Measurements from ENCODE around the gene TMEM135. TPM values are rescaled to one million over a fixed set of nuclear protein-coding genes. Genes with fewer than 3 reads are reported as not detected.

The TMEM135 gene
- total RNA-seq, 1 donor = 35.8 TPM

- no peak overlapping the region for H3K4me2 ChIP-seq (ENCODE audit: insufficient read depth, low read length)
- H3K4me1 ChIP-seq (ENCODE audit: insufficient read depth, low read length) = no peaks in the 10 kb centered on the region
- DNase-seq (ENCODE audit: insufficient read length, low spot score, missing footprints) = no peak
- no peaks in the 10 kb centered on the region for H3K27me3 ChIP-seq (ENCODE audit: insufficient read depth, low read length)
- no peaks in the 10 kb centered on the region for H3K79me2 ChIP-seq (ENCODE audit: insufficient read depth, low read length)
- H2AFZ ChIP-seq (ENCODE audit: low read length) = no peak overlapping the region
- no peak overlapping the region for H3K4me3 ChIP-seq (ENCODE audit: insufficient read depth, low read length)
- H3K9me3 ChIP-seq (ENCODE audit: low read depth, low read length) = peaks cover 1% of the 10 kb centered on the region
- no peak overlapping the region for H3K27ac ChIP-seq (ENCODE audit: low read depth, low read length)
- TF ChIP-seq CTCF (IDR thresholded peaks at IDR 0.05; ENCODE audit: extremely low read depth, low read depth, low read length) = no peak
- H3K36me3 ChIP-seq (ENCODE audit: insufficient read depth, low read length) = no peaks in the 10 kb centered on the region
- H4K20me1 ChIP-seq (ENCODE audit: insufficient read depth, low read length) = no peaks in the 10 kb centered on the region
Observed at GRCh38 chr11:87134524-87135106, 96.9 kb downstream of the TMEM135 start.

- no peaks in the 10 kb centered on the region for H3K79me2 ChIP-seq (ENCODE audit: insufficient read depth, low read length)
- peaks cover 1% of the 10 kb centered on the region for H3K9me3 ChIP-seq (ENCODE audit: low read depth, low read length)
- no peak overlapping the region for H3K4me3 ChIP-seq (ENCODE audit: insufficient read depth, low read length)
- H3K27me3 ChIP-seq (ENCODE audit: insufficient read depth, low read length) = no peaks in the 10 kb centered on the region
- H3K36me3 ChIP-seq (ENCODE audit: insufficient read depth, low read length) = no peaks in the 10 kb centered on the region
- no peaks in the 10 kb centered on the region for H3K4me1 ChIP-seq (ENCODE audit: insufficient read depth, low read length)
- no peak for TF ChIP-seq CTCF (IDR thresholded peaks at IDR 0.05; ENCODE audit: extremely low read depth, low read depth, low read length)
- H4K20me1 ChIP-seq (ENCODE audit: insufficient read depth, low read length) = no peaks in the 10 kb centered on the region
- DNase-seq (ENCODE audit: insufficient read length, low spot score, missing footprints) = no peak
- H3K4me2 ChIP-seq (ENCODE audit: insufficient read depth, low read length) = no peak overlapping the region
- no peak overlapping the region for H3K27ac ChIP-seq (ENCODE audit: low read depth, low read length)
- no peak overlapping the region for H2AFZ ChIP-seq (ENCODE audit: low read length)
Observed at GRCh38 chr11:87136236-87136635, 98.5 kb downstream of the TMEM135 start.

- peaks cover 3% of the 10 kb centered on the region for H4K20me1 ChIP-seq (ENCODE audit: insufficient read depth, low read length)
- no peaks in the 10 kb centered on the region for H3K27me3 ChIP-seq (ENCODE audit: insufficient read depth, low read length)
- no peak overlapping the region for H3K4me3 ChIP-seq (ENCODE audit: insufficient read depth, low read length)
- H3K9me3 ChIP-seq (ENCODE audit: low read depth, low read length) = peaks cover 1% of the 10 kb centered on the region
- DNase-seq (ENCODE audit: insufficient read length, low spot score, missing footprints) = peak; percentile 57
- H3K36me3 ChIP-seq (ENCODE audit: insufficient read depth, low read length) = no peaks in the 10 kb centered on the region
- no peak for TF ChIP-seq CTCF (IDR thresholded peaks at IDR 0.05; ENCODE audit: extremely low read depth, low read depth, low read length)
- H3K4me1 ChIP-seq (ENCODE audit: insufficient read depth, low read length) = no peaks in the 10 kb centered on the region
- no peak overlapping the region for H2AFZ ChIP-seq (ENCODE audit: low read length)
- H3K4me2 ChIP-seq (ENCODE audit: insufficient read depth, low read length) = no peak overlapping the region
- H3K79me2 ChIP-seq (ENCODE audit: insufficient read depth, low read length) = no peaks in the 10 kb centered on the region
- H3K27ac ChIP-seq (ENCODE audit: low read depth, low read length) = no peak overlapping the region
Observed at GRCh38 chr11:87137711-87138110, 100.0 kb downstream of the TMEM135 start.

- Histone ChIP-seq H2AFZ (ENCODE audit: low read length) (no peak overlapping the region), H3K27ac (ENCODE audit: low read depth, low read length) (no peak overlapping the region), H3K27me3 (ENCODE audit: insufficient read depth, low read length) (no peaks in the 10 kb centered on the region), H3K79me2 (ENCODE audit: insufficient read depth, low read length) (no peaks in the 10 kb centered on the region), H3K36me3 (ENCODE audit: insufficient read depth, low read length) (no peaks in the 10 kb centered on the region), H3K9me3 (ENCODE audit: low read depth, low read length) (peaks cover 1% of the 10 kb centered on the region), H3K4me2 (ENCODE audit: insufficient read depth, low read length) (no peak overlapping the region), H4K20me1 (ENCODE audit: insufficient read depth, low read length) (peaks cover 3% of the 10 kb centered on the region), H3K4me3 (ENCODE audit: insufficient read depth, low read length) (no peak overlapping the region), H3K4me1 (ENCODE audit: insufficient read depth, low read length) (no peaks in the 10 kb centered on the region)
- no peak for TF ChIP-seq CTCF (IDR thresholded peaks at IDR 0.05; ENCODE audit: extremely low read depth, low read depth, low read length)
- peak; percentile 53 for DNase-seq (ENCODE audit: insufficient read length, low spot score, missing footprints)
Observed at GRCh38 chr11:87139475-87139874, 101.7 kb downstream of the TMEM135 start.

Measured in osteoblast (primary cell).